GM19324 (cell line): ENCODE results near the gene DNAJC10.

Source experiments
- ATAC-seq: cut with Tn5 transposase; IDR thresholded peaks from one replicate; pipeline ENCODE4 v1.9.1; 2021; ENCODE audit warnings: mild to moderate bottlenecking, moderate library complexity; ENCODE audit not compliant: unreplicated experiment, low FRiP score

The DNAJC10 gene

GRCh38 chr2:182831101-182831500, 115.0 kb downstream of the DNAJC10 start:
- no peak for ATAC-seq

GRCh38 chr2:182831921-182832320, 115.9 kb downstream of the DNAJC10 start:
- no peak for ATAC-seq

GRCh38 chr2:182833084-182833854, 117.2 kb downstream of the DNAJC10 start:
- no peak for ATAC-seq

GRCh38 chr2:182834293-182834692, 118.2 kb downstream of the DNAJC10 start:
- ATAC-seq, result no peak

- no peak for ATAC-seq
Measured at GRCh38 chr2:182836451-182836850, 120.4 kb downstream of the DNAJC10 start.
